ENCODE results near the gene CABP7.

Gene CABP7

GRCh38 chr22:29702931-29703501 lies 16.8 kb upstream of the CABP7 start:
- DNase-seq = no peak

GRCh38 chr22:29703569-29704195 lies 16.1 kb upstream of the CABP7 start:
- no peak for DNase-seq

GRCh38 chr22:29704528-29705285 lies 15.1 kb upstream of the CABP7 start:
- DNase-seq = no peak

DNA sequence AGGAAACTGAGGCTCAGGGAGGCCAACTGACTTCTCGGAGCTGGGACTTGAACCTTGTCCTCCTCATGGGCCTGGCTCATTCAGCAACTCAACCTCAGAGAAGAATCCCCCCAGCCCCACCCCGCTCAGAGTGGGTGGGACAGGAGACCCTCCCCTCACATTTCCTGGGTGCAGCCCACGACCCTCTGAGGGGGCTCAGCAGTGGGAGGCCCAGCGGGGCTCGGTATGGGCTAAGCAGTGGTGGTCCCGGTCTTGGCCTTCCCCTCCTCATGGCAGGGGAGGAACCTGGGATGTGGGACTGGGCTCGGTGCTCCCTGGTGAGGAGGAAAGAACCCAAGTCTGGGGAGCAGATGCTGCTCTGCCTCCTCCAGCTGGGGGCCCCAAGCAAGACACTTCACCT lies 14.2 kb upstream of the CABP7 start:
- DNase-seq = no peak

DNA sequence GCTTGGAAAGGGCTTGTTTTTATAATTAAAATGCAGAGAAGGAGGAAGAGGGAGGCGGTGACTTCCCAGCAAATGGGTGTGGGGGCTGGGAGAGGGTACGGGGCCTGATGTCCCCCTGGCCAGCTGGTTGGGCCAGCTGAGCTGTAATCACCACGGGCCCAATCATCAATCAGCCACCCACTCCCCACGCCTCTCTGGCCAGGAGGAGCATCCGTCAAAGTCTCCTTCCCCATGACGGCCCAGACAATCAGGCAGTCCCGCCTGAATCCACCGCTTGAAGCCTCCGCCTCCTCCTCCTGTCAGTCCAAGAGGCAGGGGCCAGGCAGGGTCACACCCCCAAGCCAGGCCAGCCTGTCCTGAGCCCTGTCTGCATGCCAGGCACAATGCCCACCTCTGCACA lies 13.3 kb upstream of the CABP7 start:
- no peak for DNase-seq

DNA sequence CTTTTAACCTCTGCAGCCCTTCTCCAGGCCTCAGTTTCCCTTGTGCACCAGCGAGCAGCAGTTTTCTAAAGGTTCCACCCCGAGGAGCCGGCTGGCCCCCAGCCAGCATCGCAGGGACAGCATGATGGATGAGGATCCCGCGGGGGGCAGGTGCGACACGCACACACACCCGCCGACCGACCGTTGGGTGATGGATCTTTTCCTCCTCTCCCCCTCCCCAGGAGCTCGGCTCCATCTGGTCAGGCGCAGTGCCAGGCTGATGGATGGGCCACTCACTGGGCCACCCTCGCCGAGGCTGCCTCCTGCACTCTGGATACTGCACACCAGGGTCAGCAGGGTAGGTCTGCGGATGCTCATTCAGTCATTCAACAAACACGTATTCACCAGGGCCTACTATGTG lies 12.8 kb upstream of the CABP7 start:
- no peak for DNase-seq

DNA sequence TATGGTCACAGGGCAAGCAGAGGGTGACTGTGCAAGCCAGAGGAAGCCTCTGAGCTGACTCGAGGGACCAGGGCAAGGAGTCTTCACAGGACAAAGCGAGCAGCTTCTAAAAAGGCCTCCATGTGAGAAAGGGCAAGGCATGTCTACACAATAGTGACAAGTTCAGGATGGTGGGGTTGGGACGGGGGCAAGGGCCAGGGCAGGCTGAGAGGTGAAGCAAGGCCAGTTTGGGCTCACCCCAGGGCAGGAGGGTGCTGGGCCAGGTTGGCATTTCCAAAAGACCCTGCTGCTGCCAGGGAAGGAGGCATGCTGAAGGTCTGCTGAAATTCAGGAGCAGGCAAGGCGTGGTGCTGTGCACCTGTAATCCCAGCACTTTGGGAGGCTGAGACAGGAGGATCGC lies 12.3 kb upstream of the CABP7 start:
- DNase-seq = no peak

GRCh38 chr22:29710193-29710592 lies 9.6 kb upstream of the CABP7 start:
- no peak for DNase-seq

DNA sequence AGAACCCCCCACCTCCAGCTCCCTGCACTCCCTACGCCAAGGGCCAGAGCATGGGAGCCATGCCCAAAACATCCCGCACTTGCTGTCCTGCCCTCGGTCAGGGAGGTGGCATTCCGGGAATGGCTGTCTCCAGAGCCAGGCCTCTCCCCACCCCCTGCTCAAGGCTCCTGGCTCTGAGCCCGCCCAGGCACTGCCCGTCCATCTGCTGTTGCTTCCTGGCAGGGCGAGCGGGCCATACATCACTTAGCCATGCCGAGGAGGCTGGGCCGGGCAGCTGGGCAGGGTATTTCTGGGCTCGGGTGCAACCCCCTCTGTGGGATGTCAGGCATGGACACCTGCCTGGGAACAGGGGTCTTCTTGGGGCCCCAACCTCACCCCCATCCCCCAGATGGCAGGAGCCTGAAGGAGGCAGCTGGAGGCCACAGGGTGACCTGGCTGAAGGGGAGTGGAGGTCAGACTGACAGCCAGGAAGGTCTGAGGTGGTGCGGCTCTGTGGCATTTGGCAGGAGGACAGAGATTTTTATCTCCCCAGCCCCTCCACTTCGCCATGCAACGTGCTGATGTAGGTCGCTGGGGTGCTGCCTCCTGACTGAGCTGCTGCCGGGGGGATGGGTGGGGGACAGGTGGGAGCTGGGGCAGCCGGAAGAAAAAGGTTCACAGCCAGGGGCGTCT lies 8.7 kb upstream of the CABP7 start:
- no peak for DNase-seq

DNA sequence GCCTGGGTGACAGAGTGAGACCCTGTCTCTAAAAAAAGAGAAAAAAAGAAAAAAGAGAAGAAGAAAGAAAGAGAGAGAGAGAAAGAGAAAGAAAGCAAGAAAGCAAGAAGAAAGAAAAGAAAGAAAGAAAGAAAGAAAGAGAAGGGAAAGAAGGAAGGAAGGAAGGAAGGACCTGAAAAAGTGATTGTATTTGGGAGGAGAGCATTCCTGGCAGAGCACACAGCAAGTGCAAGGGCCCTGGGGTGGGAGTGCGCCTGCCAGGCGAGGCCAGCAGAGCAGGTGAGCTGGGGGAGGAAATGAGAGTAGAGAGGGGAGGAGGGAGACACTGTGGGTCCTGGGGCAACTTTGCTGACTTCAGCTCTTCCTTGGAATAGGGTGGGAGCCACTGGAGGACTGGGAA lies 7.7 kb upstream of the CABP7 start:
- DNase-seq = no peak

GRCh38 chr22:29713156-29713727 lies 6.6 kb upstream of the CABP7 start:
- DNase-seq = no peak

GRCh38 chr22:29715240-29715639 lies 4.6 kb upstream of the CABP7 start:
- DNase-seq = no peak

GRCh38 chr22:29715705-29716104 lies 4.1 kb upstream of the CABP7 start:
- no peak for DNase-seq

DNA sequence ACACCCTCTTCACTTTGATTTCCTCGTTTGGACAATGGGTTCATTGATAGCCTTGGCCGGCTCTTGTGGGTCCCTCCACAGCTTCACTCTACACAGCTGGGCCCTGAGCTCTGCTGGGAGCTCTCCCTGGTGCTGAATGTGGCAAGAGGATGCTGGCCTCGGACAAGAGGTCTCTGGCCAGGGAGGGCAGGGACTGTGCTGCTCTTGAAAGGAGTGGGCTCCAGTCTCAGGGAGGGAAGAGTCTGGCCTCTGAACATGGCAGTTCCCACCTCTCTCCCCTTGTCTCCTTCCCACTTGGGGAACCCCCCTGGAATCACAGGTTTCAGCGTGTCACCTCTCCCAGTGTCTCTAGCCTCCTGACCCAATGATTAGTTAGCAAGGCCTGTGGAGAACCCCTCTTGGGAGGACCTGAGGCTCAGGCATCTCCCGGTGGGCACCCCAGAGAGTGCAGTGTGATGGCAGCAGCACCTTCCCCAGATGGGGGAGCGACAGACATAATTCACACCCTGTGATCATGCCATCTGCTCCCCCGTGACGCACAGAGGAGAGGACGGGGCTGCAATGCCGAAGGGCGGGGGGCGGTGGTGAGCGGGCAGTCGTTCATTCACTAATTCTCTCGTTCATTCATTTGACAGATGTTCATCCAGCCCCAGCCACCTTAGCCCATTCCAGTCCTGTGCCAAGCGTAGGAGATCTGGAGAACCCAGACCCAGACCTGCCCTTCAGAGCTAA lies 2.8 kb upstream of the CABP7 start:
- no peak for DNase-seq

DNA sequence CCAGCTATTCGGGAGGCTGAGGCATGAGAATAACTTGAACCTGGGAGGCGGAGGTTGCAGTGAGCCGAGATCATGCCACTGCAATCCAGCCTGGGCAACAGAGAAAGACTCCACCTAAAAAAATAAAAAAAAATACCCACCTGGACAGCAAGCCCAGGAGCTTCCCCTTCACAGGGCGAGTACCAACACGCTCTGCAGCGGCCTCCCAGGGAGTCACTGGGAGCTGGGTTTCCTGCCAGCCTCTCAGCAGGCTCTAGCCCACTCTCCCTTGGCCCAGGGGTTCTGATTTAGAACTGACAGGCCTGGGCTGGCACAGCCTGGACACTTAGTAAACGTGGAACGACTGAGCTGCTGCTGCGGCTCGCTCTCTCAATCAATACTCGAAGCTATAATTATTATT lies 2.0 kb upstream of the CABP7 start:
- no peak for DNase-seq

DNA sequence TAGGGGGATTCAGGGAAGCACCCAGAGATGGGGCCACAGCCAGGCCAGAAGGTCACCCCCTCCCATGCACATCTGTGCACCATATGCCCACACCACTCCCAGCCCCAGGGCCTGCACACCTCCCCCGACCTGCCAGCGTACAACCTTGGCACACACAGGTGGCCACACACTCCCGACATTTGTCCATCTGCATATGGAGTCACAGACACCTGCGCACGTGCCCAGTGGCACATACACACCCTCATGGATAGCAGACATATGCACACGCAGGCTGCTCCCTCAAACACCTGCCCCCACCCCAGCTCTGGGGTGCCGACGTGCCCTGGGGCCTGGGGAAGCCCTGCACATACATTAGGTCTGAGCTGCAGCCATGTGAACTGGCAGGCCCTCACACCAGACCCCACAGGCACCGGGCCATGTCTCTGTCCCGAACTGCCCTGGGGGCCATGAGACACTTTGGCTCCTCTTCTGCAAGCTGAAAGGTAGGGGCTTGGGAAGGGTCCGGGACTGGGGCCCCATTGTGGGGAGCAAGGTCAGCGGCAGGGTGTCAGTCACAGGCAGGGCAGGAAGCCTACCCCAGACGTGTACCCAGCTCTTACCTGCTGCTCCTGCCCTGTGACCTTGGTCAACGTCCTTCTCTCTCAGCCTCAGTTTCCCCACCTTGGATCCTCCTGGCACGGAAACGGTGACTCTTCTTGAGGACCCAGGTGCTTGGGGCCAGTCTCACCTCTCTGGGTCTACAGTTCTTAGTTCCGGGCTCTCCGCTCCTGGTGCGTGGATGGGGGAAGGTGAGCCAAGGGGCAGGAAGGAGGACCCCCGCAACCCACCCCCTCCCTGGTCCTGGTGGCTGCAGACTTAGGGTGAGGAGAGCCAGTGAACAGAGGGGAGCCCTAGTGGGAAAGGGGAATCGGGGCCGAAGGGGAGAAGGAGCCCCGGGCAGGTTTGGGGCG lies 579 bp upstream of the CABP7 start:
- no peak for DNase-seq

- DNase-seq = no peak
These were observed 1.1 kb downstream of the CABP7 start for GRCh38 chr22:29720811-29721323.

DNA sequence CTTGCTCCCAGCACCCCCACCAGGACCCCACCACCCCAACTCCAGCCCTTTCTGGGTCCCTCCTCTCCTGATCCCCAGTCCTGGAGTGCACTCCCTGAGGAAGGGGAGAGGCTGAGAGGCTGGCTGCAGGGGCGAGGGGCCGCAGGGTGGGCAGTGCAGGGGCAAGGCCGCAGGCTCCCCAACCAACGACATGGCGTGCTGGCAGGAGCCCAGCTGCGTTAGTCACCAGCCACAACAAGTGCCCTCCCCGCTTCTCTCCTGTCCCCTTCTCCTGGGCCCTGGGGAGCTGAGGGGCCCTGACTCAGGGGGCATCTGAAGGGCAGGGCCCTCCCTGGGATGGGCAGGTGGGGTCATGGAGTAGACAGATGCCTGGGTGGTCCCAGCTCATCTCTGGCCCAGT lies 2.3 kb downstream of the CABP7 start:
- no peak for DNase-seq

GRCh38 chr22:29722587-29722986 lies 2.8 kb downstream of the CABP7 start:
- DNase-seq = no peak

GRCh38 chr22:29723766-29724165 lies 4.0 kb downstream of the CABP7 start:
- no peak for DNase-seq

DNA sequence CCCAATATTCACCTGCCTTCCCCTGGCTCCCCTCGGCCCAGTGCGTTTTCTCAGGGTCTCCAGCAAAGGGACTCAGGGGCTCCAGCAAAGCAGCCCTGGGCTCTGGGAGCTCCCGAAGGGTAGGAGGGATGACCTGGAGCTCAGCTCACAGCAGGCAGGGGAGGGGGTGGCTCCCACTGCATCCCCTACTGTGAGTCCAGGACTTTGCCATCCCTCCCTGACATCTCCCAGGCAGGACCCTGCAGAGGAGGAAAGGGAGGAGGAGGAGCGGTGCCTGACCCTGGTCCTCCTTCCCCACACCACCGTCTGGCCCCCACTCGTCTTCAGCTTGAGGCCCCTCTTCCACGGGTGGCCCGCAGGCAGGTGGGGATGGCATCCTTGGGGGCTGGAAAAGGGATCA lies 5.0 kb downstream of the CABP7 start:
- DNase-seq = no peak

All from activated effector memory CD4-positive, alpha-beta T cell treated with anti-CD3 and anti-CD28 coated beads, Interleukin-2, amount 50 U/mL, for 16 hours (primary cell).